Medulla oblongata (tissue), 1 donor: Measurements from ENCODE around the gene THOC7.

Experiments used
- DNase-seq: peaks from one replicate; pipeline ENCODE4 v3.0.0-alpha.2; 2015; ENCODE audit errors: extremely low spot score

The THOC7 gene

GRCh38 chr3:63863150-63864007, at the start of gene THOC7, which contains the start of gene ATXN7:
THOC7 (minus strand) TSS chr3:63863805; CDS start chr3:63863790, 15 bp downstream.
ATXN7 (plus strand) TSS chr3:63863867; CDS start chr3:63912599, 48,732 bp downstream.
- DNase-seq = peak; percentile 27

DNA sequence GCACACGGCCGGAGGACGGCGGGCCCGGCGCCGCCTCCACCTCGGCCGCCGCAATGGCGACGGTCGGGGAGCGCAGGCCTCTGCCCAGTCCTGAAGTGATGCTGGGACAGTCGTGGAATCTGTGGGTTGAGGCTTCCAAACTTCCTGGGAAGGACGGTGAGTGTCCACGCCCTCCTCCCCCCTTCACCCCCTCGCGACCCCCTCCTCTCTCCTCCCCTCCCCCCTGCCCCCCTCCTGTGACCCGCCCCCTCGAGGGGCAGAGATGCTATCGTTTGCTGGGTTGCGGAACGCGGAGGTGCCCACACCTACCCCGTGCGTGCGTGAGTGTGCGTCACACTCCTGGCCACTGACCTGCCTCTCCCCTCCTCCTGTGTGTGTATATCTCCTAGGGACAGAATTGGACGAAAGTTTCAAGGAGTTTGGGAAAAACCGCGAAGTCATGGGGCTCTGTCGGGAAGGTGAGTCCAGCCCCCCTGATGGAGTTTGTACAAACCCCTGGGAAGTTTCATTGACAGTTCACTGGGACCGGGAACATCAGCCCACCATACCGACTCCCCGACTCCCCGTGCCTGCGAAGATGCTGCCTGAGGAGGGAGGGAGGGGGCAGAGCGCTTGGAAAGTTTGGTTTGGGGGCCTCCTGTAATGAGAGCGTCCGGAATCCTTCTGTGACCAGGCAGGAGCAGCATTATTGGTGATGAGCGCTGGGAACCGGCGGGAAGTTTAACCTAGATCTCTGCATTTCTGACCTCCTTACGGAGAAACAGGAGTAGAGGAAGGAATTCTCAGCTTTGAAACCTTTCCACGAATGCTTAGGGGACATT, 49.4 kb upstream of the THOC7 start:
- peak; percentile 34 for DNase-seq

DNA sequence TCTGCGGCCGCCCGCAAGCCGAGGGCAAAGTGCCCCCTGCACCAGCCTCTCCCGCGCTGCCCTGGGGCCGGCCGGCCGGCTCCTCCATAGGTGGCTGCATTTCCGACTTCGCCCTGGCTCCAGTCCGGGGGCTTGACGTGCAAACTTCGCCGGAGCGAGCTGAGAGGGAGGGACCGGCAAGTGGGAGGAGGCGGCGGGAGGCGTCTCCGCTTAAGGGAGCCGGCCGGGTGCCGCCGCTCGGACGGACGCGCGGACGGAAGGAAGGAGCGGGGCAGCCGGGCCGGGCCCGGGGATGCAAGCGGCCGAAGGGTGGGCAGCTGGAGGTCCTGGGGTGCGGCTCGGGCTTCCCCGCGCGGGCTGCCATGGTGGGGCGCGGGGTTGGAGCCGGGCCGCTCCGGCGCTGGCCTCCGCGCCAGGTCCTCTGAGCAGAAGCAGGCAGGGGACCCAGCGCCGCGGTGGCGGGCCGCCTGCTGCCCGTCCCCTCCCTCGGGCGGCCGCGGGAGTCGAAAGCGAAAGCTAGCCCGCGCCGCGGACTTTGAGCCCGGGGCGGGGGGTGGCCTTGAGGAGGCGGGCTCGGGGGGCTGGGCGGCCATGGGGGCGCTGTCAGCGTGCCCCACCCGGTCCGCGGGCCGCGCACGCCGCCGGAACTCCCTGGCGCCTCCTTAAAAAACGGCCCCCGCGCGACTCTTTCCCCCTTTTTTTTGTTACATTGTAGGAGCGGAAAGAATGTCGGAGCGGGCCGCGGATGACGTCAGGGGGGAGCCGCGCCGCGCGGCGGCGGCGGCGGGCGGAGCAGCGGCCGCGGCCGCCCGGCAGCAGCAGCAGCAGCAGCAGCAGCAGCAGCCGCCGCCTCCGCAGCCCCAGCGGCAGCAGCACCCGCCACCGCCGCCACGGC, 48.5 kb upstream of the THOC7 start, which contains the start of gene SCAANT1:
Gene SCAANT1 (minus strand): TSS at position 511 of the 895 bp plus-strand sequence.
- peak; percentile 84 for DNase-seq

- DNase-seq = no peak
Measured at GRCh38 chr3:63911509-63911872, 47.9 kb upstream of the THOC7 start.

GRCh38 chr3:63910891-63911290, 47.3 kb upstream of the THOC7 start:
- no peak for DNase-seq

DNA sequence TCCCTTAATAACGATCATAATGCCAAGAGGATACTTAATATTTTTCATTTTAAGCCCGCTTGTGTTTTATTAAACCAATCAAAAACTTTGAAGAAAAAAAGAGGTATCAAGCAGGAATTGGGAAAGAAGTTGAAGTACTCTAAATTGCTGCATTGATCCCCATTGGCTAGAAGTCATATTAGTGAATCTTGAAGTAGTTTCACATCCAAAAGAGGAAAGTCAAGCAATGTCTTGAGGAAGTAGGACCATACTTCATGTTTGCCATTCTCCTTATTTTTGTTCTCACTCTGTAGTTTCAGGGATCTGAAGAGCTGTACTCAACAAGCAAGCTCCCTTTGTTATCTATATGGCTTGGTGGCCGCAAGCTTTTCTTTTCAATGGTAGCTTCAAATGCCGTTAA, 46.4 kb upstream of the THOC7 start:
- DNase-seq = no peak

DNA sequence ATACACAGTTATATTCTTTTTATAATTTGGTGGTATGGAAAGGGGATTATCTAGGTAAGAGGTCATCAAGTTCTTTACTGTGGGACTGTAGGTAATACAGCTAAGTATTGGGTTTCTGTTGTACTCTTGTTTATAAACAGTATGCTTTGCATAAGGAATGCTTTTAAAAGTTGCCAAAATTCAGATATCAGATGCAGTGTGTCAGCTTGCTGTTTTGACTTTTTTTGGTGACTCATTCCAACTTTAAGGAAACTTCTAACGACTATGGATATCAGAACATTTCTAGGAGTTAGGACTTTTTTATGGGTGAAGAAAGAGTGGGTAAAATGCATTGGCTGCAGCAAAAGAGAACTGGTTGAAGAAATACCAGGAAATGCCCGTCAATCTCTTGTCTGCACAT, 45.8 kb upstream of the THOC7 start:
- no peak for DNase-seq

GRCh38 chr3:63908776-63909175, 45.2 kb upstream of the THOC7 start:
- DNase-seq = no peak

- DNase-seq = no peak
Measured at GRCh38 chr3:63908081-63908736, 44.6 kb upstream of the THOC7 start.

DNA sequence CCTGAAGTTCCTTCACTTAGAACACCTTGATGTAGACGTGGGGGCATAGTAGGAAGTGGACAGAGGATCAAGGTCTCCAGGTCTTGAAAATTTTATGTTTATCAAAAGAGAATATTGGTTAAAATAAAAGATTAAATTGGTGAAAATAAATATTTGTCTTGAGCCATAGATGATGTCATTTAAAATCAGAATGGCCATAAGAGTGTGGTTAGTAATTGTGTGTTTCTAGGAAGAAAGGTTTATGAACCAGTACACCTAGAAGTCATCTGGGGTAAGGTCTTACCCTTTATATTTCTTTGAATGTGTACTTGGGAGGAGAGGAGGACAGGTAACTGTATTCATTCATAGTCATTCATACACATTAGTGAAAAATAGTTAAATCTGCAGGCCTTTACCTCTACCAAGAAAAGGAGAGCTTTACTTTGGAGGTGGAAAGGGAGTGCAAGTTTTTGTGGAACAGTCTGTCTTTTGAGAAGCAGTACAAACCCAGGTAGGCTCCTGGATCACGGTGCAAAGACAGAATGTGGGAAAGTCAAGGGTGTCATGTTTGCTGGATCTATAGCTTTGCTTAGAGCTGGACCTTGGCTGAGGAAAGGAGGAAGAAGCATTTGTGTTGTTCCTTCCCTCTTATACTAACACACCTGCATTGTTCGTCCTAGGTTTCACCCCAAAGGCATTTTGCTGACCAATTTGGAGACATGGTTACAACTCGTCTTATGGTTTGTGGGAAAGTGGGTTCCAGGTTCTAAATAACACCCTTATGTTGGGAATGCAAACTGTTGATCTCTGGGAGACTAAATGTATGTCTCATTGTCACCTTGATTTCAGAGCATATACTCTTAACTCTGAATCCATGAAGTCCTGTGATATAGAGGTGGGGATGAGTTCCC, 42.4 kb upstream of the THOC7 start:
- no peak for DNase-seq

DNA sequence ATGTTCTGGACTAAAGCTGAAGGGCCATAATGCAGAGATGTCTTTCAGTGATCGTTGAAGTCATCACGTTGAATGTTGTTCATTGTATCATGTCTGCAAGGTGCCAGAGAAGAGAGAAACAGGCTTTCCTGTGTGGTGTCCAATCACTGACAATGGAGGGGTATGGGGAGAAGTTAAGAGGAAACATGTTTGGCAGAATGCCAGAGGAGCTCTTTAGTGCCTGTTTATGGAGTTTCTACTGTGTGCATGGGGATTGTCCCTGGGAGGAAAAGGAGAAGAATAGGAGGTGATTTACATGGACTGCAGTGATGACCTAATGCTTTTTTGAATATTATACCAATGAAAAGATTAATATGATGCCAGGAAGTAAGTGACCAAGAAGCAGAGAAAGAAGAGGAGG, 36.9 kb upstream of the THOC7 start:
- no peak for DNase-seq

GRCh38 chr3:63900010-63900409, 36.4 kb upstream of the THOC7 start:
- no peak for DNase-seq

- DNase-seq = no peak
Measured at GRCh38 chr3:63896332-63897030, 32.9 kb upstream of the THOC7 start.

- DNase-seq = no peak
Measured at GRCh38 chr3:63895422-63896189, 32.0 kb upstream of the THOC7 start.

DNA sequence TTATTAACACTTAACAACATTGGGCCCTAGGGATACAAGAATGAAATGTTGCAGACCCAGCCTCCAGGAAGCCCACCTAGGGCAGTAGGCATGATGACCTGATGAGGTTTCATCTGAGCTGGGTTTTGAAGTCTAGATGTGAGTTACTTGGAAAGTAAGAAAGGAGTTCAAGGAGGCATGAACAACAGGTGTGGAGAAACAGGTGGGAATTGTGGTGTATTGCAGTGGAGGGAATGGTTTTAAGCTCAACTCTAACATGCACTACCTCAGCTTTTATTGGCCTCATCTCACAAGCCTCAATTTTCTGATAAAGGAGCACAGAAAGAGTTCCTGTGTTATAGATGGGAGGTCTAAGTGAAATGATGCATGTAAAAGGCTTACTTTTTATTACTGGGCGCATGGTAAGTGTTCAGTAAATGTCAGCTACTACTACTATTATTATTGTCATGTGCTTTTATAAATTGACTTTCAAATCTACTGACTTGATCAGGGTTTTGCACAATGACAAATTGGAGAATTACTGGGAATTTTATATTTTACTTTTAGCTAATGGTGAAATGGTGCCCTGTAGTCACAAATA, 29.3 kb upstream of the THOC7 start:
- DNase-seq = no peak

GRCh38 chr3:63891518-63891917, 27.9 kb upstream of the THOC7 start:
- no peak for DNase-seq

DNA sequence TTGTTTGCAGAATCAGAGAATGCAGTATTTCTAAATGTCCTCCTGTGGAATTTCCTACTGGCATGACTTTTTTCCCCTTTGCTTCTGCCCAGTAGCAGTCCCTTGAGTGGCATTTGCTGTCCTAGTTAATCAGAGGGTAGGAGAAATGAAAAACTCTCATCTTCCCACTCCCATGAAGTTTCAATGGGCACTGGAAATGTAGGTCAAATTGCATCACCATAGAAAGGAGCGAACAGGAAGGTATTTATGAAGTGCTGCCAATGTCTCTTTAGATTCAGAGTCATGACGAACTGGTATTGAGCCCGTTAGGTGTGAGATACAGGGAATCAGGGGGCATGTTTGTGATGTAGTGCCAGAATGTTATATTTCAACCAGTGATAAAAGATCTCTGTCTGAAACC, 23.3 kb upstream of the THOC7 start:
- DNase-seq = no peak

- DNase-seq = no peak
Measured at GRCh38 chr3:63880653-63881052, 17.0 kb upstream of the THOC7 start.
